Testis (tissue), 2 donors: ENCODE data around the gene EPN1.

Experiments used
- CTCF ChIP-seq, 3 experiments: fragments of 450-650 bp in 2 of 3; fragments of 200-600 bp in 1 of 3; sonication (generic) in 1 of 3; IDR thresholded peaks; one replicate each; pipeline ENCODE4 v1.5.1; 2016 to 2019; ENCODE audit warnings: antibody characterized with exemption in 3 of 3, mild to moderate bottlenecking in 2 of 3, moderate library complexity in 1 of 3
- POLR2A ChIP-seq: fragments of 450-650 bp; IDR thresholded peaks from one replicate; pipeline ENCODE4 v1.6.1; 2017; ENCODE audit warnings: antibody characterized with exemption, mild to moderate bottlenecking, moderate library complexity

DNA sequence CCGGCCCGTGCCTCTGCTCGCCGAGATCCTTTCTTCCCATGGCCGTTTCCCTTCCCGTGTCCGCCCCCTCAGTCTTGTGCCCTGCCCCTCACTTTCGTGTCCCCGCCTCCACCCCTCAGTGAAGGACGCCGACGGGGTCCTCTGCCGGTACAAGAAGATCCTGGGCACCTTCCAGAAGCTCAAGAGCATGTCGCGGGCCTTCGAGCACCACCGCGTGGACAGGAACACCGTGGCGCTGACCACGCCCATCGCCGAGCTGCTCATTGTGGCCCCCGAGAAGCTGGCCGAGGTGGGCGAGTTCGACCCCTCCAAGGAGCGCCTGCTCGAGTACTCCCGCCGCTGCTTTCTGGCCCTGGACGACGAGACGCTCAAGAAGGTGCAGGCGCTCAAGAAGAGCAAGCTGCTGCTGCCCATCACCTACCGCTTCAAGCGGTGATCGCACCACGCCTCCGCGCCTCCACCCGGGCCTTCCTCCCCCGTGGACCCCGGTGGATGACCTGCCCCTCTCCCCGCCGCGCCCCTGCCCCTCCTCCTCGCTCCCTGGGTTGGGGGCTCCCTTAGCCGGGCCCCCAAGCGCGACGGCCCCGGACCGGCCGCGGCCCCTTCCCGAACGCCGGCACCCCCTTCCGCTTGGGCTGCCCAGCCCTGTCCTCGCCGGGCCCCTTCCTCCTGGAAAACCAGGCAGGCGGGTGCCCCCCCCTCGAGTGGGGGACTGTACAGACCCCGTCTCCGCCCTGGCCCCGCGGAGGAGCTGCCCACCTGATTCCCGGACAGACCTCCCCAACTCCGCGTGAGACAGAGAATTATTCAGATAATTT is 22.5 kb upstream of the EPN1 start:
- TF ChIP-seq CTCF (IDR thresholded peaks at IDR 0.05): no peak
- TF ChIP-seq POLR2A: no peak
